CD14-positive monocyte (primary cell): ENCODE data around the gene PBX4. TPM values are rescaled to one million over a fixed set of nuclear protein-coding genes. Genes with fewer than 3 reads are reported as not detected.

ENCODE experiments used
- DNase-seq, 3 donors: peaks; one replicate each; pipeline ENCODE4 v3.0.0-alpha.2; 2011 to 2022
- H2AFZ ChIP-seq: 2 replicates; pipeline ENCODE4 v1.6.0; 2012; ENCODE audit warnings: mild to moderate bottlenecking, low read depth, low read length, inconsistent platforms; ENCODE audit not compliant: insufficient read depth, poor library complexity, severe bottlenecking
- H3K27ac ChIP-seq, 2 donors: 1 replicate in 1 of 2; 2 replicates in 1 of 2; pipeline ENCODE4 v1.5.1; 2012 to 2013; ENCODE audit warnings: low read length in 2 of 2, control low read depth in 1 of 2, inconsistent platforms in 1 of 2, low read depth in 1 of 2, mild to moderate bottlenecking in 1 of 2
- H3K27me3 ChIP-seq, 2 donors: one replicate each; pipeline versions ENCODE4 v1.6.0 to v1.6.1; 2011 to 2013; ENCODE audit warnings: low read length in 2 of 2; ENCODE audit not compliant: control insufficient read depth in 2 of 2, insufficient read depth in 2 of 2
- H3K36me3 ChIP-seq, 2 donors: replicated peaks in 1 of 2; 1 replicate in 1 of 2; 2 replicates in 1 of 2; pipeline versions ENCODE4 v1.5.1 to v1.6.1; 2012 to 2013; ENCODE audit warnings: low read length in 2 of 2, control low read depth in 1 of 2, inconsistent platforms in 1 of 2, mild to moderate bottlenecking in 1 of 2; ENCODE audit not compliant: insufficient read depth in 2 of 2, control insufficient read depth in 1 of 2
- H3K4me1 ChIP-seq, 2 donors: 1 replicate in 1 of 2; 2 replicates in 1 of 2; pipeline versions ENCODE4 v1.5.1 to v1.6.1; 2012 to 2013; ENCODE audit warnings: low read length in 2 of 2, control low read depth in 1 of 2, inconsistent platforms in 1 of 2, mild to moderate bottlenecking in 1 of 2, moderate library complexity in 1 of 2; ENCODE audit not compliant: insufficient read depth in 2 of 2, control insufficient read depth in 1 of 2
- H3K4me2 ChIP-seq: replicated peaks from 2 replicates; pipeline ENCODE3; 2012; ENCODE audit warnings: low read length, moderate library complexity, mild to moderate bottlenecking; ENCODE audit not compliant: poor library complexity, severe bottlenecking; ENCODE audit errors: extremely low read depth
- H3K4me3 ChIP-seq, 3 experiments: fragments of 200-600 bp in 1 of 3; sonication (generic) in 1 of 3; replicated peaks in 1 of 3; 1 replicate in 2 of 3; 2 replicates in 1 of 3; pipeline ENCODE4 v1.5.1; 2011 to 2013; ENCODE audit warnings: low read length in 3 of 3, mild to moderate bottlenecking in 3 of 3, control low read depth in 2 of 3, low read depth in 2 of 3, inconsistent platforms in 1 of 3, moderate library complexity in 1 of 3
- H3K79me2 ChIP-seq: 2 replicates; pipeline ENCODE4 v1.6.0; 2012; ENCODE audit warnings: mild to moderate bottlenecking, control low read depth, inconsistent platforms, low read length, moderate library complexity; ENCODE audit not compliant: insufficient read depth
- H3K9ac ChIP-seq: 2 replicates; pipeline ENCODE4 v1.6.0; 2017; ENCODE audit warnings: low read length, mild to moderate bottlenecking; ENCODE audit not compliant: insufficient read depth, poor library complexity, severe bottlenecking
- H3K9me3 ChIP-seq, 2 donors: replicated peaks in 1 of 2; 1 replicate in 1 of 2; 2 replicates in 1 of 2; pipeline versions ENCODE4 v1.5.1 to v1.6.1; 2012 to 2013; ENCODE audit warnings: low read length in 2 of 2, control low read depth in 1 of 2; ENCODE audit not compliant: control insufficient read depth in 1 of 2, insufficient read depth in 1 of 2
- H4K20me1 ChIP-seq: 2 replicates; pipeline ENCODE4 v1.6.0; 2012; ENCODE audit warnings: mild to moderate bottlenecking, low read length, control low read depth, moderate library complexity; ENCODE audit not compliant: insufficient read depth
- H3K27ac Mint-ChIP-seq, 7 donors: one replicate each; pipeline ENCODE4 v1.8.0; 2020; ENCODE audit warnings: mild to moderate bottlenecking in 7 of 7, mixed read lengths in 7 of 7, moderate library complexity in 6 of 7, inconsistent platforms in 2 of 7
- H3K27me3 Mint-ChIP-seq, 3 donors: one replicate each; pipeline ENCODE4 v1.8.0; 2021 to 2022; ENCODE audit warnings: low read depth in 3 of 3, mild to moderate bottlenecking in 3 of 3, mixed read lengths in 3 of 3, moderate library complexity in 3 of 3, inconsistent platforms in 1 of 3
- H3K36me3 Mint-ChIP-seq, 2 donors: one replicate each; pipeline ENCODE4 v1.8.0; 2020; ENCODE audit warnings: mixed read lengths in 2 of 2, inconsistent platforms in 1 of 2, mild to moderate bottlenecking in 1 of 2
- H3K4me1 Mint-ChIP-seq: one replicate; pipeline ENCODE4 v1.8.0; 2020; ENCODE audit warnings: mild to moderate bottlenecking, mixed read lengths
- H3K4me3 Mint-ChIP-seq, 2 donors: one replicate each; pipeline ENCODE4 v1.8.0; 2020; ENCODE audit warnings: mild to moderate bottlenecking in 2 of 2, mixed read lengths in 2 of 2, moderate library complexity in 1 of 2
- H3K9me3 Mint-ChIP-seq, 7 donors: one replicate each; pipeline ENCODE4 v1.8.0; 2020 to 2022; ENCODE audit warnings: mixed read lengths in 7 of 7, mild to moderate bottlenecking in 6 of 7, moderate library complexity in 6 of 7, inconsistent platforms in 2 of 7
- WGBS: methylation state at CpG from one replicate; pipeline ENCODE4 v1.1.5; 2013; ENCODE audit warnings: missing lambda C conversion rate; ENCODE audit not compliant: insufficient coverage; 5-methylcytosine and 5-hydroxymethylcytosine counted together
- intact Hi-C, 2 donors: fragments of 100-400 bp; cut with micrococcal nuclease; formaldehyde crosslinking; loops; one replicate each; pipeline versions ENCODE4 v1.15.0 to v1.15.1; 2023
- polyA plus RNA-seq, 3 donors: library from polyadenylated mRNA; depleted of rRNA in 1 of 3; unstranded in 2 of 3; stranded (reverse) in 1 of 3; fragments of 300-500 nt in 2 of 3; fragments of >200 nt in 1 of 3; fragmentation: Illumina TruSeq in 2 of 3; gene quantifications; 1 replicate in 2 of 3; 2 replicates in 1 of 3; pipeline ENCODE4 v1.2.3, GENCODE V29; 2012 to 2021
- TF ChIP-seq, protein P1 (sequence below): fragments of 200-600 bp; IDR thresholded peaks from one replicate; pipeline ENCODE4 v1.8.0; 2022; ENCODE audit warnings: antibody characterized with exemption, mild to moderate bottlenecking

PBX4 gene
- polyA plus RNA-seq, 3 donors = 2.4 TPM; not detected in 2

DNA sequence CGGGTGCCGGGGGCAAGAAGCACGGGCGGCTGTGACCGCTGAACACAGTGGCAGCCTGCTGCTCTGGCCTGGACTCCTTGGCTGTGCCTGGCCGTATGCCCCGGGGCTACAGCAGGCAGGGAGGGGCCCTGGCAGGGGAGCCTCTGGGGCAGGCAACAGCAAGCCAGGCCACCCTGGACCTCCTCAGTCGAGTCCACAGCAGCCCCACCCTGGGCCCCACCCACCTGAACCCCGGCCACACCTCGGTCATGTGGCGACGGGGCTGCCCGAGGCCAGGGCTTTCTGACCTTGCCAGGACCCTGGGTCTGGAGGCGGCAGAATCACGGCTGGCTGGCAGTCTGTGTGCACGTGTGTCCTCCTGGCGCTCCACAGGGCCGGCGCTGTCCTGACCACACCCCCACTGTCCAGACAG, 71.7 kb downstream of the PBX4 start:
- no peak overlapping the region for H3K9ac ChIP-seq
- no peak overlapping the region for H2AFZ ChIP-seq
- H3K4me1 ChIP-seq = peaks cover 16 to 18% of the 10 kb centered on the region in 2 donors
- peaks cover 20% of the 10 kb centered on the region for H3K4me1 Mint-ChIP-seq
- DNase-seq = no peak
- no peak overlapping the region for H3K27ac ChIP-seq
- H4K20me1 ChIP-seq = no peaks in the 10 kb centered on the region
- peaks cover 2 to 8% (median 3%) of the 10 kb centered on the region in 3 donors for H3K27me3 Mint-ChIP-seq
- 84% methylated on average over 13 of the region's 19 CpGs for whole genome bisulfite sequencing
- no peak overlapping the region for H3K4me3 ChIP-seq
- H3K27ac Mint-ChIP-seq = no peak overlapping the region
- TF ChIP-seq, protein P1, sequence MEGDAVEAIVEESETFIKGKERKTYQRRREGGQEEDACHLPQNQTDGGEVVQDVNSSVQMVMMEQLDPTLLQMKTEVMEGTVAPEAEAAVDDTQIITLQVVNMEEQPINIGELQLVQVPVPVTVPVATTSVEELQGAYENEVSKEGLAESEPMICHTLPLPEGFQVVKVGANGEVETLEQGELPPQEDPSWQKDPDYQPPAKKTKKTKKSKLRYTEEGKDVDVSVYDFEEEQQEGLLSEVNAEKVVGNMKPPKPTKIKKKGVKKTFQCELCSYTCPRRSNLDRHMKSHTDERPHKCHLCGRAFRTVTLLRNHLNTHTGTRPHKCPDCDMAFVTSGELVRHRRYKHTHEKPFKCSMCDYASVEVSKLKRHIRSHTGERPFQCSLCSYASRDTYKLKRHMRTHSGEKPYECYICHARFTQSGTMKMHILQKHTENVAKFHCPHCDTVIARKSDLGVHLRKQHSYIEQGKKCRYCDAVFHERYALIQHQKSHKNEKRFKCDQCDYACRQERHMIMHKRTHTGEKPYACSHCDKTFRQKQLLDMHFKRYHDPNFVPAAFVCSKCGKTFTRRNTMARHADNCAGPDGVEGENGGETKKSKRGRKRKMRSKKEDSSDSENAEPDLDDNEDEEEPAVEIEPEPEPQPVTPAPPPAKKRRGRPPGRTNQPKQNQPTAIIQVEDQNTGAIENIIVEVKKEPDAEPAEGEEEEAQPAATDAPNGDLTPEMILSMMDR = no peak
- H3K36me3 ChIP-seq = no peaks in the 10 kb centered on the region
- intact Hi-C loops = no loop called here
- H3K36me3 Mint-ChIP-seq = no peaks in the 10 kb centered on the region
- H3K4me3 Mint-ChIP-seq = no peak overlapping the region
- no peak overlapping the region for H3K4me2 ChIP-seq
- H3K79me2 ChIP-seq = no peaks in the 10 kb centered on the region
- peaks cover 5 to 15% (median 11%) of the 10 kb centered on the region in 7 donors for H3K9me3 Mint-ChIP-seq
- peaks cover 0 to 19% of the 10 kb centered on the region in 2 donors for H3K9me3 ChIP-seq
- no peaks in the 10 kb centered on the region for H3K27me3 ChIP-seq

DNA sequence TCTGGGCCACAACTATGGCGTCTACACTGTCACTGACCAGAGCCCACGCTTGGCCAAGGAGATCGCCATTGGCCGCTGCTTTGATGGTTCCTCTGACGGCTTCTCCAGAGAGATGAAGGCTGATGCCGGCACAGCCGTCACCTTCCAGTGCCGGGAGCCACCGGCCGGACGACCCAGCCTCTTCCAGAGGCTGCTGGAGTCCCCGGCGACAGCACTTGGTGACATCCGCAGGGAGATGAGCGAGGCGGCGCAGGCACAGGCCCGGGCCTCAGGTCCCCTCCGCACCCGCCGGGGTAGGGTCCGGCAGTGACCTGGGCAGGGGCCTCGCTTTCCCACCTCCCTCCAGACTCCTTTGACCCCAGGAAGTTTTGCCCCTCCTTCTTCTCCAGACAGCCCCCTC, 72.8 kb downstream of the PBX4 start:
- no peak overlapping the region for H3K4me2 ChIP-seq
- Mint-ChIP-seq H3K36me3 (no peaks in the 10 kb centered on the region), H3K4me3 (no peak overlapping the region), H3K9me3 (peaks cover under 1 to 17% (median 9%) of the 10 kb centered on the region in 7 donors), H3K27ac (no peak overlapping the region), H3K27me3 (peaks cover 3 to 17% (median 6%) of the 10 kb centered on the region in 3 donors), H3K4me1 (peaks cover 26% of the 10 kb centered on the region)
- DNase-seq = no peak
- no peak overlapping the region for H3K27ac ChIP-seq
- no peak overlapping the region for H3K9ac ChIP-seq
- H4K20me1 ChIP-seq = no peaks in the 10 kb centered on the region
- peaks cover 0 to 5% of the 10 kb centered on the region in 2 donors for H3K27me3 ChIP-seq
- H3K4me3 ChIP-seq = no peak overlapping the region
- no peaks in the 10 kb centered on the region for H3K36me3 ChIP-seq
- peaks cover 0 to 14% of the 10 kb centered on the region in 2 donors for H3K9me3 ChIP-seq
- H2AFZ ChIP-seq = no peak overlapping the region
- intact Hi-C loops = no loop called here
- peaks cover 27 to 29% of the 10 kb centered on the region in 2 donors for H3K4me1 ChIP-seq
- H3K79me2 ChIP-seq = no peaks in the 10 kb centered on the region
- WGBS = 96% methylated on average over 19 of the region's 23 CpGs
- TF ChIP-seq, protein P1 = no peak
